Lung (tissue), 12 donors: ENCODE results near the gene CENPH. TPM values are rescaled to one million over a fixed set of nuclear protein-coding genes. Genes with fewer than 3 reads are reported as not detected.

Experiments used
- ATAC-seq: fragments of 200-7000 bp; cut with Tn5 transposase; one replicate; pipeline ENCODE4 v1.9.1; 2020; ENCODE audit warnings: moderate number of reproducible peaks; ENCODE audit not compliant: insufficient read depth, low FRiP score
- DNase-seq, 3 donors: peaks; one replicate each; pipeline ENCODE4 v3.0.0-alpha.2; 2013 to 2017
- H3K27ac ChIP-seq, 2 donors: one replicate each; pipeline ENCODE4 v1.5.1; 2013; ENCODE audit warnings: mild to moderate bottlenecking in 2 of 2, moderate library complexity in 2 of 2, control low read depth in 1 of 2, inconsistent platforms in 1 of 2, low read depth in 1 of 2, low read length in 1 of 2
- H3K27me3 ChIP-seq, 3 donors: one replicate each; pipeline ENCODE4 v1.5.1; 2013; ENCODE audit warnings: low read length in 2 of 3; ENCODE audit not compliant: control insufficient read depth in 3 of 3, insufficient read depth in 3 of 3
- H3K36me3 ChIP-seq, 4 donors: one replicate each; pipeline ENCODE4 v1.5.1; 2013; ENCODE audit warnings: low read length in 4 of 4, mild to moderate bottlenecking in 1 of 4, moderate library complexity in 1 of 4; ENCODE audit not compliant: control insufficient read depth in 4 of 4, insufficient read depth in 4 of 4
- H3K4me1 ChIP-seq, 5 donors: one replicate each; pipeline ENCODE4 v1.5.1; 2013; ENCODE audit warnings: low read length in 5 of 5, mild to moderate bottlenecking in 2 of 5, moderate library complexity in 1 of 5; ENCODE audit not compliant: control insufficient read depth in 5 of 5, insufficient read depth in 5 of 5
- H3K4me3 ChIP-seq: one replicate; pipeline ENCODE4 v1.5.1; 2013; ENCODE audit warnings: mild to moderate bottlenecking, control low read depth, moderate library complexity
- H3K9ac ChIP-seq, 2 donors: one replicate each; pipeline ENCODE4 v1.5.1; 2013; ENCODE audit warnings: low read length in 2 of 2, control low read depth in 1 of 2; ENCODE audit not compliant: insufficient read depth in 1 of 2
- H3K9me3 ChIP-seq, 4 donors: one replicate each; pipeline ENCODE4 v1.5.1; 2013; ENCODE audit warnings: low read length in 3 of 4, mild to moderate bottlenecking in 1 of 4, moderate library complexity in 1 of 4; ENCODE audit not compliant: control insufficient read depth in 4 of 4, insufficient read depth in 3 of 4
- CTCF ChIP-seq: IDR thresholded peaks from 2 replicates; pipeline ENCODE4 v1.5.1; 2012; ENCODE audit warnings: mild to moderate bottlenecking; ENCODE audit errors: control extremely low read depth, extremely low read depth
- WGBS, 2 donors: extraction: QIAGEN DNeasy Blood & Tissue Kit; methylation state at CpG; one replicate each; pipeline ENCODE4 v1.1.7; 2013; 5-methylcytosine and 5-hydroxymethylcytosine counted together
- polyA plus RNA-seq, 2 donors: library from polyadenylated mRNA; stranded (reverse); fragments of 200-250 nt; gene quantifications; one replicate each; pipeline ENCODE4 v1.2.1, GENCODE V29; 2013
- total RNA-seq, 2 donors: library from RNA; depleted of rRNA in 1 of 2; stranded (reverse); fragments of >200 nt in 1 of 2; gene quantifications; one replicate each; pipeline ENCODE4 v1.2.1, GENCODE V29; 2014 to 2021
- donor health status: control.
- donor health status: control.
- donor health status: Bipolar disorder and iron deficiency.
- donor health status: healthy.
- donor health status: DM: yes; HTN: yes; CAD: no.

The CENPH gene
- total and polyA plus RNA-seq, 4 donors: 3.3 to 5.8 (median 4.6) TPM

- WGBS, 2 donors: 91 to 94% methylated on average over 2 of the region's 2 CpGs
- Histone ChIP-seq H3K36me3 (no peaks in the 10 kb centered on the region), H3K27ac (no peak overlapping the region), H3K4me1 (no peaks in the 10 kb centered on the region), H3K27me3 (no peaks in the 10 kb centered on the region), H3K9ac (no peak overlapping the region), H3K4me3 (no peak overlapping the region), H3K9me3 (no peaks in the 10 kb centered on the region)
- ATAC-seq (no peak), DNase-seq (no peak)
- no peak for TF ChIP-seq CTCF
Measured at GRCh38 chr5:69148981-69149675, 40.3 kb upstream of the CENPH start.

GRCh38 chr5:69149676-69150010 is 39.7 kb upstream of the CENPH start:
- no peaks in the 10 kb centered on the region for H3K9me3 ChIP-seq
- ATAC-seq (no peak), DNase-seq (no peak)
- no peak overlapping the region for H3K9ac ChIP-seq
- no peak overlapping the region for H3K27ac ChIP-seq
- no peak overlapping the region for H3K4me3 ChIP-seq
- H3K27me3 ChIP-seq: no peaks in the 10 kb centered on the region
- no peaks in the 10 kb centered on the region for H3K36me3 ChIP-seq
- no peak for TF ChIP-seq CTCF
- WGBS, 2 donors: 92 to 95% methylated on average over 5 of the region's 5 CpGs
- no peaks in the 10 kb centered on the region for H3K4me1 ChIP-seq

GRCh38 chr5:69152731-69153130 is 36.7 kb upstream of the CENPH start:
- no peak for TF ChIP-seq CTCF
- 33 to 69% methylated on average over 3 of the region's 3 CpGs for WGBS, 2 donors
- no peak overlapping the region for H3K4me3 ChIP-seq
- no peaks in the 10 kb centered on the region for H3K36me3 ChIP-seq
- no peak overlapping the region for H3K27ac ChIP-seq
- H3K9ac ChIP-seq: no peak overlapping the region
- no peak for DNase-seq
- no peaks in the 10 kb centered on the region for H3K27me3 ChIP-seq
- H3K4me1 ChIP-seq: no peaks in the 10 kb centered on the region
- H3K9me3 ChIP-seq: no peaks in the 10 kb centered on the region
- no peak for ATAC-seq

- WGBS, 2 donors: 98% methylated on average over 11 of the region's 11 CpGs
- no peak for TF ChIP-seq CTCF
Measured at GRCh38 chr5:69156456-69156855, 32.9 kb upstream of the CENPH start.

More at GRCh38 chr5:69156456-69156855, 32.9 kb upstream of the CENPH start:
- Histone ChIP-seq H3K4me1 (no peaks in the 10 kb centered on the region), H3K27me3 (no peaks in the 10 kb centered on the region), H3K9ac (no peak overlapping the region), H3K9me3 (no peaks in the 10 kb centered on the region), H3K4me3 (no peak overlapping the region), H3K27ac (no peak overlapping the region), H3K36me3 (no peaks in the 10 kb centered on the region)
- ATAC-seq: no peak
- no peak for DNase-seq
